Colon (tissue), 2 donors: ENCODE data around the gene UNC79.

Experiments
- FAIRE-seq: peaks from 2 replicates; lab custom pipeline; 2012; peaks lifted over from hg19 to GRCh38; lab: Jason Lieb, UNC
- donor health status: control.
- donor health status: control.

The UNC79 gene

DNA sequence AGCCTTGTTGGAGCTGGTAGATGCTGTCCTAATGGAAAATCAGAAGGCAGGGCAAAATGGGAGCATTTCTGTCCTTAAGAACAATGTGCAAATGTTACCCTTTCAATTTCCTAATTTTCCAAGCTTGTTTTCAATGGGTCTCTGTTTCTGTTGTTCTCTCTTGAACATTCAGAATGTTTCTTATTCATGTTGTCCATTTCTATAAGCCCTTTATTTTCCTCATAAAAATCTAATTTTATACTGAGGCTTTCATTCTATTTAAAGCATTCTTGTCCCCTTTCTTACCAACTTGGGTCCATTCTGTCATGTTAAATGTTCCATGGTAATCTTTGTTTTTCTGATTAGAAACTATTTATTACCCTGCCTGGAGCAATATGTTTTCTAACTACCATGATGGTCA, 232.6 kb downstream of the UNC79 start:
- no peak for FAIRE-seq

DNA sequence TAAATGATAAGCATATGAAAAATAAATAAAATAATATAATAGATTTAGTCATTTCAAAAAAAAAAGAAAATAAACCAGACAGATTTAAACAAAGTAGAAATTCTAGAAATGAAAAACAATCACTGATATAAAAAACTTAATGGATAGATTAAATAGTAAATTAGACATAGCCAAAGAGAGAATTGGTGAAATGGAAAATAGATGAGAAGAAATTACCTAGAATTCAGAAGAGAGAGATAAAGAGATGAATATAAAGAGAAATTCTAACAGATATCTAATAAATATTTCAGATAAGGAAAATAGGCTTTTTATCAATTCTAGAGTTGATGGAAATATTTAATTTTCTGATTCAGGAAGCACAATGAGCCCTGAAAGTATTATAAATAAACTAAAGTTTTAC, 234.4 kb downstream of the UNC79 start:
- FAIRE-seq = peak; percentile 94

DNA sequence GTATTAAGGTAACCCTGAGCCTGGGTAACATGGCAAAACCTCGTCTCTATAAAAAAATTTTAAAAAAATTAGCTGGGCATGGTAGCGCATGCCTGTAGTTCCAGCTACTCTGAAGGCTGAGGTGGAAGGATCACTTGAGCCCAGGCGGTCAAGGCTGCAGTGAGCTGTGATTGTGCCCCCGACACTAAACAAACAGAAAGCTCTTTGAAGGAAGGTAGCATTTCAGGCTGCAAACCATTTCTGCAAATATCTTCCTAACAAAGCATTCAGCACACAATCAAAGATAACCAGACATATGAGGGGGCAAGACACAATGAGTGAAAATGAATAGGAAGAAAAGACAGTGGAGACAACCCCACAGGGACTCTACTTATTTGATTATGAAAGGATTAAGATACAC, 238.9 kb downstream of the UNC79 start:
- no peak for FAIRE-seq

DNA sequence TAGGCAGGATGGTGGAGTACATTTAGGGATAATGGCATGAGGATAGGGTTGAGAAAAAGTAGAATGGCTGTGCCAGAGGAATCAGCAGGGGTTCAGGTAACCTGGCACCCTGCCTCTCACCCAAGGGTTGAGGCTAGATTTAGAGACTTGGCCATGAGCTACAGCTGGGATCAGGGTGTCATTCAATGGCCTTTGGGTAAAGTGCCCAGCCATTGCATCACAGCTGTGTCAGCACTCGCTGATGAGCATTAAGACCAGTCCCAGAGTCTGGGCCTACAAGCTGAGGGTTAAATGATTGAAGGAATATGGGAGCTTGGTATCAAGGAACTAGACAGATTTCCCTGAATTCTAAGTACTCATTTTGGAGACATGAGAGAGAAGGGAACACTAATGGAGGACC, 243.6 kb downstream of the UNC79 start:
- FAIRE-seq = no peak

DNA sequence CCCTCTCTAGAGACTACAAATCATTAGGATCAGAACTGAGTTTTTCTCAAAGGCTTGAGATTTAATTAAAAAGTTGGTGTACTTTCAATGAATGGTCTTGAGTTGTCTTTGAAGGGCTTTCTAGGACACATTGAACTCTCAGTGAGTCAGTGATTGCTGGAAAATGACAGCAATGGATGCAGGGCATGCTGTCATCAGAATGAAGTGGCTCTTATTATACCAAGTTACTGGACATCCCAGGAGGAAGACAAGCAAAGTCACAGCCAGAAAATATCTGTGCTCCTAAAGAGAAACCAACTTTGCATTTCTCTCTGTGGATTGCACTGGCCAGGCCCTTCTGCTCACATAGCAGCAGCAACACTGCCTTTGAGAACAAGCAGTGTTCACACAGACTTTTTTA, 244.9 kb downstream of the UNC79 start:
- no peak for FAIRE-seq

DNA sequence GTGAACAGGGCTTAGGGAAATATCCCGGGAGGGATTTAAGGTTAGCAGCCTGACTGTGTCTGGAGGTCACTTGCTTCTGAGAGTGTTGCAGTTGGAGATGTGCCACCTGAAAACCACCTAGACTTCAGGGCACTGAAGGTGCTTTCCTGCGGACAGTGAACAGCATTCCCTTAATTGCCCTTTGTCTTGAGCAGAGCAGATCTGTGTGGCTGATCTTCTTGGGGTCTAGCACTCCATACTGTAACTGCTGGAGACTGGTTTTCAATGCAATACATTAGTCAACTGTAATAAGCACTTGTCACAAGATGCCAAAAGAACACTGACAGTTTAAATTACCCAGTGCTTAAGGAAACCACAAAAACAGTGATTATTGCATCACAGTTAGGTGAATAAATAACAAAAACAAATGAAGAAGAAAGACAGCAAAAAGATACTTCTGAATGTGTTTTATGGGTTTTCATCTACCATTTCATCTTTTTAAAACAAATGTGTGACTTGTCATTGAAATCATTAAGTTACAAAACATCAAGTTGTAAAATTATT, 245.7 kb downstream of the UNC79 start:
- no peak for FAIRE-seq

DNA sequence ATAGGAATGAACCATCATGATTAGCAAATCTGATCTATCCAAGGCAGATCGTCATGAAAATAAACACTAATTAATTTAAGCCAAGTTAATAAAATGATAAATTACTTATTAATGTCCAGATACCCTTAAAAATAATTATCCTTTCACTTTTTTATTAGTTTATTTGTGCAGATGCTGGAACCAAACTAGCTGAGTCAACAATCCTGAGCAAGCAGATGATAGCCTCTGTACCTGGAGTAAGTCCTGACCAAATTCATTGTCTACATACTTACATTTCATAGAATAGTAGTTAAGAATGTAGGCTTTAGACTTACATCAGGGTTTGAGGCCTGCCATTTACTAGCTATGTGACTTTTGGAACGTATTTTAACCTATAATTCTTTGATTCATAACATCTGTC, 251.7 kb downstream of the UNC79 start:
- no peak for FAIRE-seq

DNA sequence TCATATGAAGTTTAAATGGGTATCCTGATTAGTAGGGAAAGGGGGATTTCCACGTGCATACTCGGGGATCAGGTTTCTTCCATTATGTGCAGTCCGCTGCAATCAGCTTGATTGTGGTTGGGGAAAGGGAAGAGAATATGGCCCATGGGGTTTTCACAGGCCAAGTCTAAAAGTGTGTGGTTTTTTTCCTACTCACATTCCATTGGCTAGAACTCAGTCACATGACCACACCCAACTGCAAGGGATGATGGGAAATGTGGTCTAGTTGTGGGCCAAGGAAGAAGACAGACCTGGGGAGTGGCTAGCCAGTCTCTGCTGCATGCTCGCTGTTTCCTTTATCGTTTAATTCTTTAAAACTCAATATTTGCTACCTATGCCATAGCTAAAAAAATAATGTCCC, 252.5 kb downstream of the UNC79 start:
- FAIRE-seq = no peak

DNA sequence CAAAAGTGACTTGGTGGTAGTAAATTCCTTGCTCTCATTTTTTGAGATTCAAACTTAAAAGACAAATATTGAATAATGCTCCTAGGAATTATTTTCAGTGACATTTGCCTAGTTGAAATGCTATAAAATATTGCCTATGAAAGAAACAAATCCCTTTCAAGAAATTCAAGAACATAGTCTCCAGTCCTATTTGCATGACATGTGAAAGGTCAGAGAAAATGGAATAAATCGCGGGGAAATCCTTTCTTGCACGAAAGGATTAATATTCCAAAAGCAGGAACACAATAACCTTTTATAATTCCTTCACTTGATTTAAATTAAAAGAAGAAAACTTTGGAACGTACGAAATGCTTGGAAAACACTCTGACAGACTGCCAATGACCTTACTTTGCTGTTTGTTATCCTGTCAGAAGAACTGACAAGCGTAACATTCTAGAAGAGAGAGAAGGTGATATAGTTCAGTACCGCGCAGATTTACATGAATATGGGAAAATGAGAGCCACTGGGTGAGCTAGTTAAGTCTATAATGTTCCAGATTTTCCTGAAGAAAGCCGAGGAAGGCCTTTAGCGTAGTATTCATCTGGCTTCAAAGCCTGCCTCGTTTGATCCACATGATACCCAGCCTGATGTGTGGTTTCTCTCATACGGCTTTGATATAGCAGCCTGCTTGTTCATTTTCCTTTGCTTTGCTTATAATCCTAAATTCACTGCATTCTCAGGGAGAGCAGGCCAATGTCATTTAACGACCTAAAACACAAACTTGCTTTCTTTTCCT, 254.6 kb downstream of the UNC79 start:
- FAIRE-seq = no peak

DNA sequence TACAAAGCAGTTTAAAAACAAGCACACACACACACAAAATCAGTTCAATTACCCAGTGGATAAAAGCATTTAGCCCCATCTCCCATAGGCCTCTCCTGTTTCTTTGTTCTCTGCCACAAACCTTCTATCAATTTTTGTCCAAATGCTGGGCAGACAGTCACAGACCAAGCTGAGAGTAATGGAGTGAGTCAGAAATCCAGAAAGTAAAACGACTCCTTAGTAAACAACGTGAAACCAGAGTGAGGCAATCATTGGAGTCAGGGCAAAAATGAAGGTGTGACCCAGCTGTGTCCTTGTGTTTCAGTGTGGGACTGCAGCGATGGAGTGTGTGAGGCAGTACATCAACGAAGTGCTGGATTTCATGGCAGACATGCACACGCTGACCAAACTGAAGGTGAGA, 255.5 kb downstream of the UNC79 start:
- no peak for FAIRE-seq

DNA sequence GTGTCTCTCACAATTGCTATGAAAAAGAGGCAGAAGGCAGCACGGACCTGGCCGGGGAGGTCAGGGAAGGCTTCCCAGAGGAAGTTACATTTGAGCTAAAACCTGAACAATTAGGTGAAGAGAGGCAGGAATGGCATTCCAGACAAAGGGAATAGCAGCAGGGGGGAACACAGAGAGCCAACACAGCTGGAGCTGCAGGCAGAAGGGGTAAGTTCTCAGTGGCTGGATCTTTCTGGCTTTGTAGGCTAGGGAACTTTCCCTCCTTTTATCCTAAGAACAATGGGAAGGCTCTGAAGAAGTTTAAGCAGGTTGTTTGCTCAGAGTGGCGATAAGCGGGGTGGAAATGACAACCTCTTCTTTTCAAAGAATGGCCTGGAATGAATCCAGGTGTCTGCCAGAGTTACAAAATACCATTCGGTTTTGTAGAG, 257.5 kb downstream of the UNC79 start:
- FAIRE-seq = no peak

DNA sequence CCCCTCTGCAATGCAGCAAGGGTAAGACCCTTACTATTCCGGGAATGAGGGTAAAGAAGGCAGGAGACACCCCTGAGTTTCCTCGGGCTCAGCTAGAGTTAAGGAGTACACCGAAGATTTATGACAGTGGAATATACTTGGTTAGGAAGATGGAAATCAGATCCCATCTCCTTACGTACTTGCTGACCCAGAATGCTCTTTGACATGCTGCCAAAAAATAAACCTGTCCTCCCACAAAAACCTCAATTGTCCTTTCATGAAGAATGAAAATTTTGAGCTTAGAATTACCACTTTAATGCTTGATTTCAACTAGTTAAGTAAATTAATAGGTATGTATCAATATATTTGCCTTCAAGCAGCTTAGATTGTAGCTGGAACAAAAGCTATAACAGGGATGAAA, 258.1 kb downstream of the UNC79 start:
- no peak for FAIRE-seq

DNA sequence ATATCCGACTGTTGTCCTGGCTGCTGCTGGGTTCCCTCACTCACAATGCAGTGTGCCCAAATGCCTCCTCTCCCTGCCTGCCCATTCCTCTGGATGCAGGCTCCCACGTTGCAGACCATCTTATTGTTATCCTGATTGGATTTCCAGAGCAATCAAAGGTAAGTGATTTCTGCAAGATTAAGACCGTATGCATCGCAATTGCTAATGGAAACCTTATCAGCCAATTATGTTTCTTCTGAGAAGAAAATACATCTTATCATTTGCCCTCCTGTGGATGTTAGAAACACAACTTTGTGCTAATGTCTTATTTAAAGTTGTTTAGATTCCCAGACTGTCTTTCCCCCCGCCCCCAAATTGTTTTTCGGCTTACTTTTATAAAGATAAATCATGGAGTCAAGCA, 259.4 kb downstream of the UNC79 start:
- no peak for FAIRE-seq

DNA sequence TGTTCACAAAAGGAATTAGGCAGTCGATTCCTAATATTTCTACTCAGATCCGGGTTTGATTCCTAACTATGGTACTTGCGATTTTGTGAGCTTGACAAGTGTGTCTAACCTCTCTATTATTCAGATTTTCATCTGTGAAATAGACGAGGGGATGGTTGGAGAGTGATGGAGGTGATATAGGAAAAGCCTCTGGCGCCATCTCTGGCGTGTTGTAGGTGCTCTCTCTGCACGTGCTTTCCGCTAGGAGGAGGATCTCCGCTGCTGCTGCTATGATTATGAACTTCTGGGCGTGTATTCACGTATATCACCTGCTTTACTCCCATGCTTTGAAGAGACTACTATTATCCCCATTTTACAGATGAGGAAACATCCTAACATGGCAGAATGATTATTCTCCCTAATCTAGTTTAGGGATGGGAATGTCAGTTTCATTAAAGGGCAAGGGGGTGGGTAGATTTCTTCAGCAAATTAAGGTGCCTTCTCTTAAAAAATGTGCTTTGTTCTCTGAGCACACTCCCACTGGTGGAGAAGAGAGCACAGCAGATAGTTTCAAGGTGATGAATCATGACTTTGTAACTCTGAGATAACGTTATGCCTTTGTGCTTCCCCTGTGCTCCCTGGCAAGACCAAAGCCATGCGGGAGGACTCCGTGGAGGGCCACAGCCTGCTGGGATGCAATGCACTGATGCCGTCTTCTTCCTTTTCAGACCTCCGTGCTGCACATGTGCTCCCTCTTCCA, 260.5 kb downstream of the UNC79 start:
- FAIRE-seq = no peak

DNA sequence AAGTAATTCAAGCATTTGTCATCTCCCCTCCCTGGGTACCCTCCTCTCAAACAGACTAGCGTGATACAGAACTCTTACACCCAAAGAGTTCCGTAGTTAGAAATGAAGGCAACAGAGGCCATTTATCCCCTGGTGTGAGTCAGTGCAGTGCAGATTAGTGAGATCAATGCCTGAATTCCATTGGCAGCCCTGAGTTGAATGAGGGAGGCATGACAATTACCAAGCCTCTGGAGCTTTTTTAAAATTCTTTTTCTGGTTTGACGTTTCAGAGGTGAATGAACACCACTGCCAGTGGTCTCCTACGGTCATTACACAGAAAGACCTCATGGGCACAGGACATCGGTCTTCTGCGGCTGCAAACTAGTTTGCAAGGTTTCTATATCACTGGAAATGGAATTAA, 263.2 kb downstream of the UNC79 start:
- FAIRE-seq = no peak

DNA sequence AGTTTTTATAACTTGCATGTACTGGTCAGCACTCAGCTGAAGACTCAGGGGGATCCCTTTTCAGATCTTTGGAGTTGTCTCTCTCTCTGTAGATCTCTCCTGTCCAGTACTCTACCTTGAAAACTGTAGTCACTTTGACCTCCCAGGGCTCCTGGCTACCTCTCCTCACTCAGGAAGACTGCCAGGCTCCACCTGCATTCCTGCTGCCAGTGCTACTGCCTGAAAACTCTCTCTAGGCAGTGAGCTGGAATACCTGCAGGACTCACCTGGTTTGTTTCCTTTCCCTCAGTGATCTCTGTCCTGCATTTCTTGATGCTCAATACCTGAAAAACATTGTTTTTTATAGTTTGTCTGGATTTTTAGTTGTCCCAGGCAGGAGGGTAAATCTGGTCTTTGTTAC, 270.2 kb downstream of the UNC79 start:
- no peak for FAIRE-seq

DNA sequence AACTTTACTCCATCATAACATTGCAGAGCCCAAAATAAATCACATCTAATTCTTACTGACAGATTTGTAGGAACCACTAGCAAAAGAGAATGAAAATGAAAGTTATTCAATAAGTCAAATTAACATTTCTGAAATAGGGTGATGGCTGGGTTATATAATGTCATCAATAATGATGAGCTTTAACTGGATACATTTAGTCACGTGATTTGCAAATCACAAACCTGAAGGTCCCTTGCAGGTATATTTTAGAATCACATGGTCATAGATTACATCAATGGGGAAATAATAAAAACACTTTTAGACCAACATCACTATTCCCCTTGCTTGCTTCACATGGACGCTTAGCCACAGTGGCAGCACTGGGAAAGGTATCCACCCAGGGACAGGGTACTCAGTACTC, 270.8 kb downstream of the UNC79 start:
- FAIRE-seq = no peak

DNA sequence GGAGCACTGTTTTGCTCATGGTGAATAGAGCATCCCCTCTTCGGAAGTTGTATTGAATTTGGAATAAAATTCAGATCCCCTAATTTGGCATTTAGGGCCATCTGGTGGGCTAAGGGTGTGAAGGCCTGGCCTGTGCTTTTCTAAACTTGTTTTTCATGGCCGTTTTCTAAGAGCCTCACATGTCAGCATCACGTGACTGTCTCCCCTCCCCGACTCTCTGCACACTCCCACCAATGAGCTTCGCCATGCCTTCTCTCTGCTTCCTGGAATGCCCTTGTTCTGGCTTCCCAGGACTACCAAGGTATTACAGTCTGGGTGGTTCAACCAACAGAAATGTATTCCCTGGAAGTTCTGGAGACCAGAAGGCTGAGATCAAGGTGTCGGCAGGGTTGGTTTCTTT, 272.2 kb downstream of the UNC79 start:
- FAIRE-seq = no peak

DNA sequence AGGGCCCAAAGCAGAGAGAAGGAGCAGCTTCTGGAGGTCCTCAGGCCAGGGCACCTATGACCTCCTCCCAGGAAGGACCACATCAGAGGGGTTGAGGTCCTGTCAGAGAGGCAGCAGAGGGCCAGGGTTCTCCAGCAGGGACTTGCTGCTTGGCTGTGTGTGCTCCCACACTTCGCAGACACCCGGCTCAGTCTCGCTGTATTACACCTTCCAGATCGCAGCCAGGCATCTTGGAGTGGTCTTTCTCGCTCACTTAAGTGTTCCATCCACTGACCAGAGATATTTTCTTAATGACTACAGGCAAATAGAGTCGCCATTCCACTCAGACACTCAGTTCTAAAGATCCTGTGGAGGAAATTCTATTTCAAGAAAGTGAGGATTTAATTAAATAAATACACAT, 273.2 kb downstream of the UNC79 start:
- FAIRE-seq = no peak

DNA sequence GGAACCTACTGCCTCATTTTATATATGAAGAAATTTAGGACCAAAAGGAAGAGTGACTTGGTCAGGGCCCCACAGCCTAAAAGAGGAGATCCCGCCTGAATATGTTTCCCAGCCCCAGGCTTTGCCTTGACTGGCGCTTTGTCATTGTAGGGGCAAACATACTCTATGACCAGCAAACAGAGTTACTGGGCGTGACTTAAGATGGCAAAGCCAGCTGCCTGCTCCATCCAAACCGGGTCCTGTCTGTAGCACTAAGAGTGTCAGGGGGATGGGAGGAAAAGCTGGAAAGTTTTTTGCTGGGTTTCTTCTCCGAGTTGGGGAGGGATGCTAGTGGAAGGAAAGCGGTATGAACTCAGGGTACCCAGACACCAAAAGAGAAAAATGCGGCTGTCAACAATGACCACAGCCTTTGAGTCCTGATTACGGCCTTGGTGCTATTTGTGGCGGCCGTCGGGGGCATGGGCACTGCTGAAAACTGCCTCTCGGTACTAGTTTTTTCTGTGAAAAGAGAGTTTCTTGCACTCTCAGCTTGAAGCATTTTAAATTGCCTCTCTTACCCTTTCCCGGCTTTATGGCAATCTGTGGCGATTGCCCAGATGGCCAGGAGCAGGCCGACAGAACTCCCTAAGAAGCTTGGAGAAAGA, 274.9 kb downstream of the UNC79 start:
- FAIRE-seq = no peak

DNA sequence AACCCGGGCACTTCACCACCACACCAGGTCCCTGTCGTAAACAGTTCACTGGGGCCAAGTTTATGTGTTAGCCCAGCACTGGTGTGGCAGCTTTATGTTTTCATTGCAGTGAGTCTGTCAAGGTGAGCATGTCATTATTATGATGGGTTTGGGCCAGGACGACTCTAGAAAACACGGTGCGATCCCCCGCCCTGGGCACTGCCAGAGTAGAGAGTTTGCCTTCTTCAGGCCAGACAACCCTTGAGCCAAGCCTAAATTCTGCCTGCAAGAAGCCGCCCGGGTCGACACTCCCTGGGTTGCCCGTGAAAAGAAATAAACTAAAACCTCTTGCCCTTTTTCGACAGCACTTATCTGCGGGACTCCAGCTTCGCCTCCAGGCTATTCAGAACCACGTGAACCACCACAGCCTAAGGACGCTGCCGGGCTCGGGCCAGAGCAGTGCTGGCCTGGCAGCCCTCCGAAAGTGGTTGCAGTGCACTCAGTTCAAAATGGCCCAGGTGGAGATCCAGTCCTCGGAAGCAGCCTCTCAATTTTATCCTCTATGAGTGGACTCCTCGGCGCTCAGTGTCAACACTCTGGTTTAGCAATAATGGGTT, 275.7 kb downstream of the UNC79 start:
- no peak for FAIRE-seq

DNA sequence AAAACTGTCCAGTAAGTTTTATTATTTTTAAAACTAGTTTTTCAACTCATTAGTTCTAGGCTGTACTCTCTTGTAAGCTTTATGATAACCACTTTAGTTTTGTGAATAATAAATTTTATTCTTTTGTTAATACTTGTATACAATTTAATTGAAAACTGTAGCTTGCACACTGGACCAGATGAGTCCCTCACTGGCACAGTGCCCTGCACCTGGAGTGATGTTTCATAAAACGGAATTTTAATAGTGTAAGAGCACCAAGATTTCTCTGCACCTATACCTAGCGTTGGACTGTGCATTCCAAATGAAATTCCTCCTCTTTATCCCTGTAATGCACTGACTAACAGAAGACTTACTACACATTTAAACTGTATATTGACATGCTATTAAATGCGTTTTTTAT, 276.7 kb downstream of the UNC79 start:
- FAIRE-seq = no peak

DNA sequence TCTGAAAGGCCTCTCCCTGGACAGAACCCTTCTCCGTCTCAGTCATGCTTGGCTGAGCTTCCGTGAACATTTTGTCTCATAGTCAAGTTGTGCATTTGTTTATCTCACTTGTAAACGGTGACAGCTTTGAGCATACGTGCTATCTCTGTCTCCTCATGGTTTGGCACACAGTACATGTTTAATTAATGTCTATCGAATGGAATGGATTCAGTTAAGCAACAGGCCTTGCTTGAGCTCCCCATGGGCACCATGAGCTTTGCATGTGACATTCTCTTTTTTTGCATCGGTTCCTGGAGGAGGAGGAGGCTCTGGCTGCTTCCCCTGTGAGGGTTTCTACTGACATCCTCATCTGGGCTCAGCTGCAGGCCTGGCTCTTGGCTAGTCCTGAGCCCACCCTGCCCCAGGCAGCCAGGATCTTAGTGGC, 277.6 kb downstream of the UNC79 start:
- FAIRE-seq = no peak
